Testis (tissue), 2 donors: ENCODE measurements around the gene CRACDL.

ENCODE experiments used
- CTCF ChIP-seq, 3 experiments: fragments of 450-650 bp in 2 of 3; fragments of 200-600 bp in 1 of 3; sonication (generic) in 1 of 3; IDR thresholded peaks; one replicate each; pipeline ENCODE4 v1.5.1; 2016 to 2019; ENCODE audit warnings: antibody characterized with exemption in 3 of 3, mild to moderate bottlenecking in 2 of 3, moderate library complexity in 1 of 3
- POLR2A ChIP-seq: fragments of 450-650 bp; IDR thresholded peaks from one replicate; pipeline ENCODE4 v1.6.1; 2017; ENCODE audit warnings: antibody characterized with exemption, mild to moderate bottlenecking, moderate library complexity

GRCh38 chr2:98915751-98916358 lies 20.2 kb downstream of the CRACDL start:
- TF ChIP-seq CTCF (IDR thresholded peaks at IDR 0.05) (no peak), POLR2A (no peak)
